ENCODE measurements around the gene LTK.

The LTK gene

GRCh38 chr15:41513506-41514227 lies at the start of gene LTK:
Gene LTK, minus strand, starts transcription at chr15:41513827. Its CDS starts 118 bp downstream, at chr15:41513709.
- peak; percentile 33 for DNase-seq

GRCh38 chr15:41562784-41563198 lies 49.2 kb upstream of the LTK start:
- no peak for DNase-seq

- DNase-seq: no peak
Measured at GRCh38 chr15:41562244-41562643, 48.6 kb upstream of the LTK start.

- no peak for DNase-seq
Measured at GRCh38 chr15:41561777-41562145, 48.1 kb upstream of the LTK start.

- DNase-seq: no peak
Measured at GRCh38 chr15:41561104-41561776, 47.6 kb upstream of the LTK start.

GRCh38 chr15:41560572-41560874 lies 46.9 kb upstream of the LTK start:
- no peak for DNase-seq

GRCh38 chr15:41559239-41559782 lies 45.7 kb upstream of the LTK start:
- DNase-seq: no peak

- DNase-seq: peak; percentile 78
Measured at GRCh38 chr15:41558400-41559238, 45.0 kb upstream of the LTK start, which contains the start of gene TYRO3. Gene TYRO3, plus strand, starts transcription at chr15:41559212. Its CDS starts 46 bp downstream, at chr15:41559258.

- peak; percentile 67 for DNase-seq
Measured at GRCh38 chr15:41557673-41558399, 44.2 kb upstream of the LTK start.

GRCh38 chr15:41556677-41557076 lies 43.0 kb upstream of the LTK start:
- DNase-seq: no peak

- no peak for DNase-seq
Measured at GRCh38 chr15:41554915-41555314, 41.3 kb upstream of the LTK start.

- DNase-seq: no peak
Measured at GRCh38 chr15:41554343-41554742, 40.7 kb upstream of the LTK start.

GRCh38 chr15:41553731-41554130 lies 40.1 kb upstream of the LTK start:
- no peak for DNase-seq

GRCh38 chr15:41550066-41550775 lies 36.6 kb upstream of the LTK start:
- DNase-seq: no peak

GRCh38 chr15:41546851-41547786 lies 33.5 kb upstream of the LTK start:
- DNase-seq: no peak

- no peak for DNase-seq
Measured at GRCh38 chr15:41545218-41545617, 31.6 kb upstream of the LTK start.

GRCh38 chr15:41544650-41545015 lies 31.0 kb upstream of the LTK start:
- DNase-seq: no peak

- no peak for DNase-seq
Measured at GRCh38 chr15:41543521-41543870, 29.9 kb upstream of the LTK start.

GRCh38 chr15:41536866-41537265 lies 23.2 kb upstream of the LTK start:
- no peak for DNase-seq

GRCh38 chr15:41535544-41535943 lies 21.9 kb upstream of the LTK start:
- DNase-seq: no peak

- DNase-seq: no peak
Measured at GRCh38 chr15:41530363-41530956, 16.8 kb upstream of the LTK start.

Data from activated CD8-positive, alpha-beta memory T cell treated with anti-CD3 and anti-CD28 coated beads, Interleukin-2, amount 50 U/mL, for 4 hours (primary cell).